ENCODE results near the gene WDR5. TPM values are rescaled to one million over a fixed set of nuclear protein-coding genes. Genes with fewer than 3 reads are reported as not detected.

Gene WDR5
- total RNA-seq, 1 donor from 2014 or later = 16.7 TPM

GRCh38 chr9:134145262-134145661, 9.4 kb downstream of the WDR5 start:
- TF ChIP-seq POLR2A (IDR thresholded peaks at IDR 0.05) (no peak), CTCF (IDR thresholded peaks at IDR 0.05) (no peak), POLR2AphosphoS5 (IDR thresholded peaks at IDR 0.05; ENCODE audit: insufficient read depth in 1 of 2, low read depth in 1 of 2) (no peak)

GRCh38 chr9:134146774-134147493, 11.1 kb downstream of the WDR5 start:
- no peaks in the 10 kb centered on the region for H3K27me3 ChIP-seq
- no peaks in the 10 kb centered on the region for H3K9me3 ChIP-seq
- no peak overlapping the region for H3K27ac ChIP-seq
- intact Hi-C loops (cut with DNase I) = no loop called here
- no peak for DNase-seq (ENCODE audit: extremely low spot score in 2 of 2)
- no peak for TF ChIP-seq CTCF (IDR thresholded peaks at IDR 0.05)
- peaks cover 0 to 86% of the 10 kb centered on the region in 2 donors for H3K36me3 ChIP-seq
- no peaks in the 10 kb centered on the region for H3K4me1 ChIP-seq
- no peak overlapping the region for H3K4me3 ChIP-seq

More at GRCh38 chr9:134145262-134145661, 9.4 kb downstream of the WDR5 start:
- no peak for DNase-seq (ENCODE audit: extremely low spot score in 2 of 2)
- H3K27ac ChIP-seq = no peak overlapping the region
- intact Hi-C loops (cut with DNase I) = no loop called here
- no peaks in the 10 kb centered on the region for H3K4me1 ChIP-seq
- no peak overlapping the region for H3K4me3 ChIP-seq
- peaks cover 0 to 83% of the 10 kb centered on the region in 2 donors for H3K36me3 ChIP-seq
- no peaks in the 10 kb centered on the region for H3K27me3 ChIP-seq
- H3K9me3 ChIP-seq = no peaks in the 10 kb centered on the region

GRCh38 chr9:134149380-134149779, 13.5 kb downstream of the WDR5 start:
- Histone ChIP-seq H3K27ac (no peak overlapping the region), H3K4me1 (no peaks in the 10 kb centered on the region), H3K36me3 (peaks cover 0 to 84% of the 10 kb centered on the region in 2 donors), H3K27me3 (no peaks in the 10 kb centered on the region), H3K9me3 (no peaks in the 10 kb centered on the region), H3K4me3 (no peak overlapping the region)
- intact Hi-C loops (cut with DNase I) = no loop called here
- TF ChIP-seq CTCF (IDR thresholded peaks at IDR 0.05) (no peak), POLR2A (IDR thresholded peaks at IDR 0.05) (no peak), POLR2AphosphoS5 (IDR thresholded peaks at IDR 0.05; ENCODE audit: insufficient read depth in 1 of 2, low read depth in 1 of 2) (no peak)
- DNase-seq (ENCODE audit: extremely low spot score in 2 of 2) = no peak

GRCh38 chr9:134150557-134151214, 14.8 kb downstream of the WDR5 start:
- H3K9me3 ChIP-seq = no peaks in the 10 kb centered on the region
- no peaks in the 10 kb centered on the region for H3K27me3 ChIP-seq
- no peak for TF ChIP-seq POLR2AphosphoS5 (IDR thresholded peaks at IDR 0.05; ENCODE audit: insufficient read depth in 1 of 2, low read depth in 1 of 2)
- no peak for TF ChIP-seq CTCF (IDR thresholded peaks at IDR 0.05)
- no peak for TF ChIP-seq POLR2A (IDR thresholded peaks at IDR 0.05)
- intact Hi-C loops (cut with DNase I) = no loop called here
- no peaks in the 10 kb centered on the region for H3K4me1 ChIP-seq
- no peak for DNase-seq (ENCODE audit: extremely low spot score in 2 of 2)
- H3K36me3 ChIP-seq = peaks cover 0 to 84% of the 10 kb centered on the region in 2 donors
- H3K27ac ChIP-seq = no peak overlapping the region
- H3K4me3 ChIP-seq = no peak overlapping the region

GRCh38 chr9:134152022-134152448, 16.2 kb downstream of the WDR5 start:
- Histone ChIP-seq H3K4me1 (no peaks in the 10 kb centered on the region), H3K36me3 (peaks cover 0 to 89% of the 10 kb centered on the region in 2 donors), H3K27me3 (no peaks in the 10 kb centered on the region), H3K9me3 (no peaks in the 10 kb centered on the region), H3K27ac (no peak overlapping the region), H3K4me3 (no peak overlapping the region)
- intact Hi-C loops (cut with DNase I) = no loop called here
- DNase-seq (ENCODE audit: extremely low spot score in 2 of 2) = no peak
- no peak for TF ChIP-seq CTCF (IDR thresholded peaks at IDR 0.05)
- no peak for TF ChIP-seq POLR2A (IDR thresholded peaks at IDR 0.05)
- no peak for TF ChIP-seq POLR2AphosphoS5 (IDR thresholded peaks at IDR 0.05; ENCODE audit: insufficient read depth in 1 of 2, low read depth in 1 of 2)

Data from vagina (tissue), 2 donors.